Nephron progenitor cell (in vitro differentiated cells): ENCODE results near the gene ZSWIM9.

Source experiments
- DNase-seq: peaks from one replicate; pipeline ENCODE4 v3.0.0; 2021
- H3K27ac Mint-ChIP-seq: 2 replicates; pipeline ENCODE4 v1.8.0; 2021; ENCODE audit warnings: mild to moderate bottlenecking, moderate library complexity, mixed read lengths
- H3K27me3 Mint-ChIP-seq: 2 replicates; pipeline ENCODE4 v1.8.0; 2021; ENCODE audit warnings: mild to moderate bottlenecking, low read depth, mixed read lengths; ENCODE audit not compliant: poor library complexity
- H3K36me3 Mint-ChIP-seq: 2 replicates; pipeline ENCODE4 v1.8.0; 2021; ENCODE audit warnings: low read depth, mixed read lengths
- H3K4me1 Mint-ChIP-seq: 2 replicates; pipeline ENCODE4 v1.8.0; 2021; ENCODE audit warnings: mixed read lengths
- H3K4me3 Mint-ChIP-seq: 2 replicates; pipeline ENCODE4 v1.8.0; 2021; ENCODE audit warnings: mild to moderate bottlenecking, moderate library complexity, mixed read lengths
- H3K9me3 Mint-ChIP-seq: 2 replicates; pipeline ENCODE4 v1.8.0; 2021; ENCODE audit warnings: mild to moderate bottlenecking, moderate library complexity, mixed read lengths
- CTCF ChIP-seq: fragments of 200-600 bp; sonication (generic); IDR thresholded peaks from 2 replicates; pipeline ENCODE4 v1.5.0; 2021; ENCODE audit warnings: antibody characterized with exemption

The ZSWIM9 gene

DNA sequence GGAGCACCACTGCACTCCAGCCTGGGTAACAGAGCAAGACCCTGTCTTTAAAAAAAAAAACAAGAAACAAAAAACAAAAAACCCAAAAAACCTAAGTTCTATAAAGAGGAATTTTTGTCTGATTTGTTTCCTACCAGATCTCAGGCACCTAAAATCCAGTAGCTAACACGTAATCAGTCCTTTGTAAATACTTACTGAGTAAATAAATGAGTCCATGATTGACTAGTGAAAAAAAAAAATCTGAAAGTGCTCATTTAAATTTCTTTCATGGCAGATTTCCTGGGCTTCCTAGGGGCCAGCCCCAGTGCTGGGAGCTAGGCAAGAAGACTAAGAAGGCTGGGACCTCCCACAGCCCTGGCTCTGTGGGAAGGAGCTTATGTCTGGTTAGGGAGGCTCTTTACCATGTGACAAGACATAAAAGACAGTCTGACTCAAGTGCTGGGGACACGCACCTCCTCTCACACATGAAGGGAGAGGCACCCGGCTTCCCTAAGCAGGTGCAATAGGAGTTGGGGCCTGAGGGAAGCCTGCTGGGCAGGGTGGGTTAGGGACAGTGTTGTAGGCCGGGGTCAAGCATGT lies 22.8 kb upstream of the ZSWIM9 start:
- DNase-seq, result no peak

DNA sequence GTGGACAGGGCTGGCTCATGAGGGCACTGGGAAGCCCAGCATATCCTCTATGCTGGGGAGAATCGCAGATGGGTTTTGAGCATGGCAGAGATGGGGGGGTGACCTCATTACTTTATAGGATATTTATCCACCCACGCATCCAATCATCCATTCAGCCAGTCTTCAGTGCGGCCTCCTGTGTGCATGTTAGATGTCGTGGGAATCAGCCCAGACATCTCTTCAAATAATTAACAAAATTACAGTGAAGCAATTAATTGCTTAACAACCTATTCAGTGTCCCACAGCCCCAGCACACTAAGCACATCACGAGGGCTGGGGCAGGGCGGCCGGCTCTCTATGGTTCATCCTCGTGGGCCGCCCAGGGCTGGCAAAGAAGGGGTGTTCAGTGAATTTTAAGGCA lies 21.9 kb upstream of the ZSWIM9 start:
- H3K9me3 Mint-ChIP-seq, result no peaks in the 10 kb centered on the region
- no peaks in the 10 kb centered on the region for H3K4me1 Mint-ChIP-seq
- H3K27ac Mint-ChIP-seq, result no peak overlapping the region
- DNase-seq, result no peak
- no peak for TF ChIP-seq CTCF
- no peak overlapping the region for H3K4me3 Mint-ChIP-seq
- peaks cover 49% of the 10 kb centered on the region for H3K36me3 Mint-ChIP-seq
- H3K27me3 Mint-ChIP-seq, result peaks cover 4% of the 10 kb centered on the region

More for the DNA sequence above, 22.8 kb upstream of the ZSWIM9 start:
- Mint-ChIP-seq H3K27me3 (peaks cover 4% of the 10 kb centered on the region), H3K9me3 (no peaks in the 10 kb centered on the region), H3K27ac (no peak overlapping the region), H3K4me3 (no peak overlapping the region), H3K4me1 (no peaks in the 10 kb centered on the region), H3K36me3 (peaks cover 57% of the 10 kb centered on the region)
- no peak for TF ChIP-seq CTCF

GRCh38 chr19:48149430-48149829 lies 21.1 kb upstream of the ZSWIM9 start:
- no peak for TF ChIP-seq CTCF
- Mint-ChIP-seq H3K27me3 (peaks cover 4% of the 10 kb centered on the region), H3K36me3 (peaks cover 47% of the 10 kb centered on the region), H3K4me3 (no peak overlapping the region), H3K9me3 (no peaks in the 10 kb centered on the region), H3K4me1 (no peaks in the 10 kb centered on the region), H3K27ac (no peak overlapping the region)
- DNase-seq, result no peak

- Mint-ChIP-seq H3K9me3 (no peaks in the 10 kb centered on the region), H3K4me1 (no peaks in the 10 kb centered on the region), H3K27me3 (peaks cover 4% of the 10 kb centered on the region), H3K27ac (no peak overlapping the region), H3K4me3 (no peak overlapping the region), H3K36me3 (peaks cover 35% of the 10 kb centered on the region)
- peak; percentile 83 for TF ChIP-seq CTCF
- peak; percentile 73 for DNase-seq
Observed at GRCh38 chr19:48152551-48152950, 17.9 kb upstream of the ZSWIM9 start.

- no peak overlapping the region for H3K4me3 Mint-ChIP-seq
- peaks cover 47% of the 10 kb centered on the region for H3K36me3 Mint-ChIP-seq
- H3K9me3 Mint-ChIP-seq, result no peaks in the 10 kb centered on the region
- peak overlapping the region; percentile 2 for H3K27ac Mint-ChIP-seq
- no peak for DNase-seq
- no peaks in the 10 kb centered on the region for H3K27me3 Mint-ChIP-seq
- H3K4me1 Mint-ChIP-seq, result no peaks in the 10 kb centered on the region
- no peak for TF ChIP-seq CTCF
Observed at GRCh38 chr19:48154003-48154402, 16.5 kb upstream of the ZSWIM9 start.

- H3K4me1 Mint-ChIP-seq, result no peaks in the 10 kb centered on the region
- no peak for TF ChIP-seq CTCF
- H3K4me3 Mint-ChIP-seq, result no peak overlapping the region
- no peaks in the 10 kb centered on the region for H3K9me3 Mint-ChIP-seq
- H3K27ac Mint-ChIP-seq, result no peak overlapping the region
- H3K36me3 Mint-ChIP-seq, result peaks cover 68% of the 10 kb centered on the region
- no peak for DNase-seq
- no peaks in the 10 kb centered on the region for H3K27me3 Mint-ChIP-seq
Observed at GRCh38 chr19:48158210-48158790, 12.2 kb upstream of the ZSWIM9 start.
